H9 (cell line): ENCODE measurements around the gene PANK2. TPM values are rescaled to one million over a fixed set of nuclear protein-coding genes. Genes with fewer than 3 reads are reported as not detected.

Source experiments
- DNase-seq: peaks from one replicate; pipeline ENCODE4 v3.0.0-alpha.2; 2017
- H2AFZ ChIP-seq: one replicate; pipeline ENCODE4 v1.6.1; 2013; ENCODE audit warnings: mild to moderate bottlenecking, low read length, control low read depth, moderate library complexity
- H2AK5ac ChIP-seq: 2 replicates; pipeline ENCODE4 v1.6.1; 2013; ENCODE audit warnings: low read length, control low read depth, mixed read lengths; ENCODE audit not compliant: insufficient read length
- H2BK120ac ChIP-seq: one replicate; pipeline ENCODE4 v1.6.1; 2013; ENCODE audit warnings: low read depth, mild to moderate bottlenecking, low read length, control low read depth, inconsistent platforms; ENCODE audit not compliant: poor library complexity, severe bottlenecking
- H2BK12ac ChIP-seq: 2 replicates; pipeline ENCODE4 v1.6.1; 2013; ENCODE audit warnings: low read length, control low read depth, mixed read lengths, low read depth; ENCODE audit not compliant: insufficient read length
- H2BK15ac ChIP-seq: 2 replicates; pipeline ENCODE4 v1.6.1; 2013; ENCODE audit warnings: low read depth, low read length, control low read depth
- H2BK20ac ChIP-seq: one replicate; pipeline ENCODE4 v1.6.1; 2013; ENCODE audit warnings: low read depth, mild to moderate bottlenecking, low read length, control low read depth, inconsistent platforms; ENCODE audit not compliant: poor library complexity, severe bottlenecking
- H2BK5ac ChIP-seq: 2 replicates; pipeline ENCODE4 v1.6.1; 2013; ENCODE audit warnings: low read length, control low read depth, mixed read lengths; ENCODE audit not compliant: insufficient read length
- H3K14ac ChIP-seq: 2 replicates; pipeline ENCODE4 v1.6.1; 2013; ENCODE audit warnings: low read length, control low read depth; ENCODE audit not compliant: insufficient read depth
- H3K18ac ChIP-seq: 2 replicates; pipeline ENCODE4 v1.6.1; 2013; ENCODE audit warnings: low read depth, mild to moderate bottlenecking, mixed read lengths, low read length, control low read depth; ENCODE audit not compliant: insufficient read length
- H3K23ac ChIP-seq: 2 replicates; pipeline ENCODE4 v1.6.1; 2013; ENCODE audit warnings: low read length, control low read depth, mixed read lengths, low read depth; ENCODE audit not compliant: insufficient read length
- H3K23me2 ChIP-seq: 2 replicates; pipeline ENCODE4 v1.6.1; 2013; ENCODE audit warnings: low read depth, mild to moderate bottlenecking, mixed read lengths, low read length, control low read depth; ENCODE audit not compliant: insufficient read length, poor library complexity, severe bottlenecking
- H3K27ac ChIP-seq: 2 replicates; pipeline ENCODE4 v1.5.1; 2013; ENCODE audit warnings: low read length, control low read depth, mixed read lengths, low read depth; ENCODE audit not compliant: insufficient read length
- H3K27me3 ChIP-seq: 2 replicates; pipeline ENCODE4 v1.6.1; 2013; ENCODE audit warnings: low read length, control low read depth, inconsistent platforms; ENCODE audit not compliant: insufficient read depth
- H3K4ac ChIP-seq: 2 replicates; pipeline ENCODE4 v1.6.1; 2013; ENCODE audit warnings: low read depth, mild to moderate bottlenecking, control low read depth, inconsistent platforms, low read length, moderate library complexity
- H3K4me1 ChIP-seq: 2 replicates; pipeline ENCODE4 v1.6.1; 2013; ENCODE audit warnings: low read length, control low read depth, inconsistent platforms; ENCODE audit not compliant: insufficient read depth
- H3K4me2 ChIP-seq: 2 replicates; pipeline ENCODE4 v1.6.1; 2013; ENCODE audit warnings: low read length, control low read depth, mixed read lengths; ENCODE audit not compliant: insufficient read length, insufficient read depth
- H3K56ac ChIP-seq: 2 replicates; pipeline ENCODE4 v1.6.1; 2013; ENCODE audit warnings: low read depth, mild to moderate bottlenecking, mixed read lengths, low read length, control low read depth; ENCODE audit not compliant: insufficient read length
- H3K79me1 ChIP-seq: 2 replicates; pipeline ENCODE4 v1.6.1; 2013; ENCODE audit warnings: low read depth, mild to moderate bottlenecking, moderate library complexity, low read length, control low read depth, inconsistent platforms; ENCODE audit not compliant: insufficient read depth, poor library complexity, severe bottlenecking
- H3K79me2 ChIP-seq: 2 replicates; pipeline ENCODE4 v1.6.1; 2013; ENCODE audit warnings: low read length, control low read depth, inconsistent platforms; ENCODE audit not compliant: insufficient read depth
- H3K9ac ChIP-seq: 2 replicates; pipeline ENCODE4 v1.6.1; 2013; ENCODE audit warnings: low read length, control low read depth, mixed read lengths; ENCODE audit not compliant: insufficient read length; ENCODE audit errors: extremely low read depth
- H3K9me3 ChIP-seq: one replicate; pipeline ENCODE4 v1.6.1; 2013; ENCODE audit warnings: low read depth, low read length, inconsistent platforms; ENCODE audit not compliant: control insufficient read depth
- H3T11ph ChIP-seq: one replicate; pipeline ENCODE4 v1.6.1; 2013; ENCODE audit warnings: mild to moderate bottlenecking, low read length, control low read depth, inconsistent platforms
- H4K20me1 ChIP-seq: one replicate; pipeline ENCODE4 v1.6.1; 2013; ENCODE audit not compliant: control insufficient read depth, insufficient read length, insufficient read depth
- H4K5ac ChIP-seq: 2 replicates; pipeline ENCODE4 v1.6.1; 2013; ENCODE audit warnings: low read depth, mild to moderate bottlenecking, mixed read lengths, low read length, control low read depth; ENCODE audit not compliant: insufficient read length
- H4K8ac ChIP-seq: replicated peaks from 2 replicates; pipeline ENCODE4 v1.6.1; 2013; ENCODE audit warnings: low read length, control low read depth, mixed read lengths, low read depth; ENCODE audit not compliant: insufficient read length
- H4K91ac ChIP-seq: 2 replicates; pipeline ENCODE4 v1.6.1; 2013; ENCODE audit warnings: low read depth, mild to moderate bottlenecking, moderate library complexity, mixed read lengths, low read length, control low read depth; ENCODE audit not compliant: insufficient read length
- H3K27ac Mint-ChIP-seq, 3 experiments: 2 replicates in 2 of 3; 3 replicates in 1 of 3; pipeline ENCODE4 v1.8.0; 2020 to 2021; ENCODE audit warnings: mixed read lengths in 3 of 3, mild to moderate bottlenecking in 1 of 3, moderate library complexity in 1 of 3
- H3K27me3 Mint-ChIP-seq: 2 replicates; pipeline ENCODE4 v1.8.0; 2021; ENCODE audit warnings: low read depth, mild to moderate bottlenecking, moderate library complexity, mixed read lengths
- H3K36me3 Mint-ChIP-seq, 3 experiments: 2 replicates in 2 of 3; 3 replicates in 1 of 3; pipeline ENCODE4 v1.8.0; 2020 to 2021; ENCODE audit warnings: low read depth in 3 of 3, mixed read lengths in 3 of 3; ENCODE audit not compliant: insufficient read depth in 1 of 3
- H3K4me1 Mint-ChIP-seq, 2 experiments: 2 replicates each; pipeline ENCODE4 v1.8.0; 2020; ENCODE audit warnings: mixed read lengths in 2 of 2
- H3K4me3 Mint-ChIP-seq, 2 experiments: 2 replicates in 1 of 2; 3 replicates in 1 of 2; pipeline ENCODE4 v1.8.0; 2020 to 2021; ENCODE audit warnings: mild to moderate bottlenecking in 2 of 2, mixed read lengths in 2 of 2, moderate library complexity in 1 of 2
- H3K9me3 Mint-ChIP-seq, 2 experiments: 2 replicates in 1 of 2; 3 replicates in 1 of 2; pipeline ENCODE4 v1.8.0; 2020; ENCODE audit warnings: mild to moderate bottlenecking in 2 of 2, mixed read lengths in 2 of 2, moderate library complexity in 1 of 2
- WGBS: extraction: QIAGEN DNeasy Blood & Tissue Kit; methylation state at CpG from one replicate; pipeline ENCODE4 v1.1.7; 2013; ENCODE audit warnings: missing lambda C conversion rate, low lambda C conversion rate, mixed read lengths; ENCODE audit not compliant: insufficient read length; ENCODE audit errors: extremely low coverage; 5-methylcytosine and 5-hydroxymethylcytosine counted together
- total RNA-seq: library from RNA; stranded (reverse); gene quantifications from 2 replicates; pipeline ENCODE4 v1.2.1, GENCODE V29; 2021
- TF ChIP-seq, protein P1 (sequence below): fragments of 200-600 bp; sonication (generic); conservative IDR thresholded peaks from 3 replicates; pipeline ENCODE4 v1.8.0; 2021; ENCODE audit warnings: antibody characterized with exemption, mild to moderate bottlenecking

PANK2 gene
- total RNA-seq, 1 experiment from 2014 or later: 65.4 TPM

GRCh38 chr20:3863317-3863716, 25.9 kb upstream of the PANK2 start:
- peaks cover 33 to 72% (median 54%) of the 10 kb centered on the region in 3 experiments for H3K36me3 Mint-ChIP-seq
- no peak overlapping the region for H3K4me3 Mint-ChIP-seq
- no peaks in the 10 kb centered on the region for H3K9me3 ChIP-seq

More at GRCh38 chr20:3863317-3863716, 25.9 kb upstream of the PANK2 start:
- H2BK20ac ChIP-seq: no peak overlapping the region
- no peak overlapping the region for H3K23ac ChIP-seq
- H4K8ac ChIP-seq: no peak overlapping the region
- no peak overlapping the region for H2BK15ac ChIP-seq
- no peaks in the 10 kb centered on the region for H3K23me2 ChIP-seq
- no peak overlapping the region for H3K27ac Mint-ChIP-seq
- no peaks in the 10 kb centered on the region for H4K20me1 ChIP-seq
- no peak overlapping the region for H3K4ac ChIP-seq
- no peak overlapping the region for H4K5ac ChIP-seq
- H3T11ph ChIP-seq: no peak overlapping the region
- H3K9ac ChIP-seq: no peak overlapping the region
- H3K4me1 Mint-ChIP-seq: no peaks in the 10 kb centered on the region
- no peaks in the 10 kb centered on the region for H3K4me1 ChIP-seq
- TF ChIP-seq, protein P1, sequence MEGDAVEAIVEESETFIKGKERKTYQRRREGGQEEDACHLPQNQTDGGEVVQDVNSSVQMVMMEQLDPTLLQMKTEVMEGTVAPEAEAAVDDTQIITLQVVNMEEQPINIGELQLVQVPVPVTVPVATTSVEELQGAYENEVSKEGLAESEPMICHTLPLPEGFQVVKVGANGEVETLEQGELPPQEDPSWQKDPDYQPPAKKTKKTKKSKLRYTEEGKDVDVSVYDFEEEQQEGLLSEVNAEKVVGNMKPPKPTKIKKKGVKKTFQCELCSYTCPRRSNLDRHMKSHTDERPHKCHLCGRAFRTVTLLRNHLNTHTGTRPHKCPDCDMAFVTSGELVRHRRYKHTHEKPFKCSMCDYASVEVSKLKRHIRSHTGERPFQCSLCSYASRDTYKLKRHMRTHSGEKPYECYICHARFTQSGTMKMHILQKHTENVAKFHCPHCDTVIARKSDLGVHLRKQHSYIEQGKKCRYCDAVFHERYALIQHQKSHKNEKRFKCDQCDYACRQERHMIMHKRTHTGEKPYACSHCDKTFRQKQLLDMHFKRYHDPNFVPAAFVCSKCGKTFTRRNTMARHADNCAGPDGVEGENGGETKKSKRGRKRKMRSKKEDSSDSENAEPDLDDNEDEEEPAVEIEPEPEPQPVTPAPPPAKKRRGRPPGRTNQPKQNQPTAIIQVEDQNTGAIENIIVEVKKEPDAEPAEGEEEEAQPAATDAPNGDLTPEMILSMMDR: no peak
- no CpG with 5 or more reads among the region's 7 CpGs for WGBS
- H3K14ac ChIP-seq: no peak overlapping the region
- no peak overlapping the region for H2BK120ac ChIP-seq
- no peak overlapping the region for H3K27ac ChIP-seq
- no peaks in the 10 kb centered on the region; the same call in 1 of the 2 replicates for H3K27me3 Mint-ChIP-seq
- H2AFZ ChIP-seq: no peak overlapping the region
- no peaks in the 10 kb centered on the region for H3K79me1 ChIP-seq
- H3K9me3 Mint-ChIP-seq: peaks cover 0 to 4% of the 10 kb centered on the region in 2 experiments; a peak in 3 of 5 replicates
- H3K79me2 ChIP-seq: no peaks in the 10 kb centered on the region
- H3K4me2 ChIP-seq: no peak overlapping the region
- H3K56ac ChIP-seq: no peak overlapping the region
- no peak overlapping the region for H3K18ac ChIP-seq
- H4K91ac ChIP-seq: no peak overlapping the region
- no peak overlapping the region for H2BK5ac ChIP-seq
- H3K27me3 ChIP-seq: no peaks in the 10 kb centered on the region
- no peak overlapping the region for H2BK12ac ChIP-seq
- no peak for DNase-seq
- no peak overlapping the region for H2AK5ac ChIP-seq
